Nephron (organoid): ENCODE measurements around the gene ETV6.

Experiments
- H3K27ac Mint-ChIP-seq, 3 experiments: 2 replicates each; pipeline ENCODE4 v1.8.0; 2020; ENCODE audit warnings: mixed read lengths in 3 of 3, mild to moderate bottlenecking in 2 of 3, moderate library complexity in 1 of 3
- H3K27me3 Mint-ChIP-seq: 2 replicates; pipeline ENCODE4 v1.8.0; 2021; ENCODE audit warnings: low read depth, mild to moderate bottlenecking, moderate library complexity, mixed read lengths
- H3K36me3 Mint-ChIP-seq: 2 replicates; pipeline ENCODE4 v1.8.0; 2020; ENCODE audit warnings: low read depth, mixed read lengths
- H3K4me1 Mint-ChIP-seq: 2 replicates; pipeline ENCODE4 v1.8.0; 2020; ENCODE audit warnings: mixed read lengths
- H3K4me3 Mint-ChIP-seq, 3 experiments: 2 replicates each; pipeline ENCODE4 v1.8.0; 2020; ENCODE audit warnings: mild to moderate bottlenecking in 3 of 3, mixed read lengths in 3 of 3, moderate library complexity in 2 of 3
- H3K9me3 Mint-ChIP-seq: 2 replicates; pipeline ENCODE4 v1.8.0; 2020; ENCODE audit warnings: mixed read lengths
- CTCF ChIP-seq, 3 experiments: fragments of 200-600 bp; sonication (generic); IDR thresholded peaks; one replicate each; pipeline ENCODE4 v1.5.0; 2021; ENCODE audit warnings: antibody characterized with exemption in 3 of 3; ENCODE audit not compliant: unreplicated experiment in 3 of 3

Gene ETV6

GRCh38 chr12:11686120-11686519, 36.6 kb downstream of the ETV6 start:
- no peak overlapping the region for H3K4me3 Mint-ChIP-seq
- peaks cover 16% of the 10 kb centered on the region for H3K4me1 Mint-ChIP-seq
- H3K9me3 Mint-ChIP-seq = peaks cover 2% of the 10 kb centered on the region
- no peak overlapping the region for H3K27ac Mint-ChIP-seq
- peaks cover 3% of the 10 kb centered on the region for H3K27me3 Mint-ChIP-seq
- peaks cover 21% of the 10 kb centered on the region for H3K36me3 Mint-ChIP-seq
- no peak for TF ChIP-seq CTCF (IDR thresholded peaks at IDR 0.05; ENCODE audit: unreplicated experiment in 3 of 3)

- Mint-ChIP-seq H3K27ac (peak overlapping the region in 2 of 3 experiments; percentile 31 to 71), H3K4me3 (no peak overlapping the region), H3K9me3 (peaks cover 2% of the 10 kb centered on the region), H3K27me3 (peaks cover 3% of the 10 kb centered on the region), H3K4me1 (peaks cover 16% of the 10 kb centered on the region), H3K36me3 (peaks cover 28% of the 10 kb centered on the region)
- TF ChIP-seq CTCF (IDR thresholded peaks at IDR 0.05; ENCODE audit: unreplicated experiment in 3 of 3) = no peak
Observed at GRCh38 chr12:11687528-11687927, 38.1 kb downstream of the ETV6 start.

GRCh38 chr12:11688379-11688778, 38.9 kb downstream of the ETV6 start:
- H3K36me3 Mint-ChIP-seq = peaks cover 28% of the 10 kb centered on the region
- peaks cover 3% of the 10 kb centered on the region for H3K27me3 Mint-ChIP-seq
- no peak overlapping the region for H3K4me3 Mint-ChIP-seq
- peaks cover 16% of the 10 kb centered on the region for H3K4me1 Mint-ChIP-seq
- H3K27ac Mint-ChIP-seq = no peak overlapping the region
- H3K9me3 Mint-ChIP-seq = peaks cover 2% of the 10 kb centered on the region
- TF ChIP-seq CTCF (IDR thresholded peaks at IDR 0.05; ENCODE audit: unreplicated experiment in 3 of 3) = no peak

- Mint-ChIP-seq H3K4me3 (no peak overlapping the region), H3K36me3 (peaks cover 28% of the 10 kb centered on the region), H3K4me1 (peaks cover 16% of the 10 kb centered on the region), H3K9me3 (peaks cover 2% of the 10 kb centered on the region), H3K27me3 (peaks cover 3% of the 10 kb centered on the region), H3K27ac (peak overlapping the region in 1 of 3 experiments; percentile 20)
- TF ChIP-seq CTCF (IDR thresholded peaks at IDR 0.05; ENCODE audit: unreplicated experiment in 3 of 3) = no peak
Observed at GRCh38 chr12:11688831-11689230, 39.4 kb downstream of the ETV6 start.

GRCh38 chr12:11689591-11690186, 40.2 kb downstream of the ETV6 start:
- H3K27ac Mint-ChIP-seq = no peak overlapping the region
- no peak for TF ChIP-seq CTCF (IDR thresholded peaks at IDR 0.05; ENCODE audit: unreplicated experiment in 3 of 3)
- no peak overlapping the region for H3K4me3 Mint-ChIP-seq
- H3K36me3 Mint-ChIP-seq = peaks cover 28% of the 10 kb centered on the region
- peaks cover 2% of the 10 kb centered on the region for H3K9me3 Mint-ChIP-seq
- H3K4me1 Mint-ChIP-seq = peaks cover 16% of the 10 kb centered on the region
- peaks cover 3% of the 10 kb centered on the region for H3K27me3 Mint-ChIP-seq

GRCh38 chr12:11693067-11693466, 43.6 kb downstream of the ETV6 start:
- peaks cover 2% of the 10 kb centered on the region for H3K9me3 Mint-ChIP-seq
- no peak overlapping the region for H3K27ac Mint-ChIP-seq
- no peak for TF ChIP-seq CTCF (IDR thresholded peaks at IDR 0.05; ENCODE audit: unreplicated experiment in 3 of 3)
- peaks cover 3% of the 10 kb centered on the region for H3K27me3 Mint-ChIP-seq
- H3K36me3 Mint-ChIP-seq = peaks cover 28% of the 10 kb centered on the region
- H3K4me3 Mint-ChIP-seq = no peak overlapping the region
- peaks cover 8% of the 10 kb centered on the region for H3K4me1 Mint-ChIP-seq
